ENCODE measurements around the gene KCTD13. TPM values are rescaled to one million over a fixed set of nuclear protein-coding genes. Genes with fewer than 3 reads are reported as not detected.
"Not testable (repeated sequence)": the region's sequence is repeated elsewhere in the genome, so short reads cannot be mapped to it uniquely, and the experiment has no call there.

KCTD13 gene
- total RNA-seq, 1 experiment from 2014 or later = 32.4 TPM

GRCh38 chr16:29943846-29944799, 18.1 kb upstream of the KCTD13 start:
- H3K27ac ChIP-seq (ENCODE audit: low read depth, low read length, poor library complexity, severe bottlenecking) = no peak overlapping the region

GRCh38 chr16:29940656-29941055, 14.6 kb upstream of the KCTD13 start:
- no TSS peak for BruUV-seq (replicated peaks)
- Histone ChIP-seq H3K27me3 (replicated peaks; ENCODE audit: insufficient read depth, low read depth, low read length, poor library complexity) (no peaks in the 10 kb centered on the region), H3K27ac (ENCODE audit: low read depth, low read length, poor library complexity, severe bottlenecking) (no peak overlapping the region), H3K4me1 (ENCODE audit: insufficient read depth, low read length, poor library complexity, severe bottlenecking) (peaks cover 12% of the 10 kb centered on the region), H3K4me3 (ENCODE audit: low read depth, low read length, poor library complexity, severe bottlenecking) (no peak overlapping the region), H3K9me3 (ENCODE audit: low read depth, low read length, poor library complexity, severe bottlenecking) (no peaks in the 10 kb centered on the region), H3K36me3 (ENCODE audit: insufficient read depth, low read length, poor library complexity, severe bottlenecking) (no peaks in the 10 kb centered on the region)
- ChIA-PET POLR2A (ENCODE audit: low non-redundant PET) (no interaction called here), CTCF (no interaction called here)
- TF ChIP-seq, protein P1, sequence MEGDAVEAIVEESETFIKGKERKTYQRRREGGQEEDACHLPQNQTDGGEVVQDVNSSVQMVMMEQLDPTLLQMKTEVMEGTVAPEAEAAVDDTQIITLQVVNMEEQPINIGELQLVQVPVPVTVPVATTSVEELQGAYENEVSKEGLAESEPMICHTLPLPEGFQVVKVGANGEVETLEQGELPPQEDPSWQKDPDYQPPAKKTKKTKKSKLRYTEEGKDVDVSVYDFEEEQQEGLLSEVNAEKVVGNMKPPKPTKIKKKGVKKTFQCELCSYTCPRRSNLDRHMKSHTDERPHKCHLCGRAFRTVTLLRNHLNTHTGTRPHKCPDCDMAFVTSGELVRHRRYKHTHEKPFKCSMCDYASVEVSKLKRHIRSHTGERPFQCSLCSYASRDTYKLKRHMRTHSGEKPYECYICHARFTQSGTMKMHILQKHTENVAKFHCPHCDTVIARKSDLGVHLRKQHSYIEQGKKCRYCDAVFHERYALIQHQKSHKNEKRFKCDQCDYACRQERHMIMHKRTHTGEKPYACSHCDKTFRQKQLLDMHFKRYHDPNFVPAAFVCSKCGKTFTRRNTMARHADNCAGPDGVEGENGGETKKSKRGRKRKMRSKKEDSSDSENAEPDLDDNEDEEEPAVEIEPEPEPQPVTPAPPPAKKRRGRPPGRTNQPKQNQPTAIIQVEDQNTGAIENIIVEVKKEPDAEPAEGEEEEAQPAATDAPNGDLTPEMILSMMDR (conservative IDR thresholded peaks at IDR 0.05; ENCODE audit: low read depth, low read length) = no peak
- no peak for TF ChIP-seq EZH2 (IDR thresholded peaks at IDR 0.05; ENCODE audit: borderline replicate concordance, low read depth, low read length, poor library complexity, severe bottlenecking)
- DNase-seq (ENCODE audit: low spot score) = no peak
- intact Hi-C loops (cut with micrococcal nuclease; ENCODE audit: unreplicated experiment) = no loop called here

More at GRCh38 chr16:29943846-29944799, 18.1 kb upstream of the KCTD13 start:
- ChIA-PET POLR2A (ENCODE audit: low non-redundant PET) (no interaction called here), CTCF (no interaction called here)
- H3K36me3 ChIP-seq (ENCODE audit: insufficient read depth, low read length, poor library complexity, severe bottlenecking) = no peaks in the 10 kb centered on the region
- H3K4me1 ChIP-seq (ENCODE audit: insufficient read depth, low read length, poor library complexity, severe bottlenecking) = peaks cover 12% of the 10 kb centered on the region
- peak; percentile 80 for DNase-seq (ENCODE audit: low spot score)
- H3K4me3 ChIP-seq (ENCODE audit: low read depth, low read length, poor library complexity, severe bottlenecking) = no peak overlapping the region
- intact Hi-C loops (cut with micrococcal nuclease; ENCODE audit: unreplicated experiment) = no loop called here
- BruUV-seq (replicated peaks) = no TSS peak
- no peaks in the 10 kb centered on the region for H3K9me3 ChIP-seq (ENCODE audit: low read depth, low read length, poor library complexity, severe bottlenecking)
- TF ChIP-seq EZH2 (IDR thresholded peaks at IDR 0.05; ENCODE audit: borderline replicate concordance, low read depth, low read length, poor library complexity, severe bottlenecking) = no peak
- TF ChIP-seq, protein P1 (conservative IDR thresholded peaks at IDR 0.05; ENCODE audit: low read depth, low read length) = peak; percentile 44
- H3K27me3 ChIP-seq (replicated peaks; ENCODE audit: insufficient read depth, low read depth, low read length, poor library complexity) = no peaks in the 10 kb centered on the region

DNA sequence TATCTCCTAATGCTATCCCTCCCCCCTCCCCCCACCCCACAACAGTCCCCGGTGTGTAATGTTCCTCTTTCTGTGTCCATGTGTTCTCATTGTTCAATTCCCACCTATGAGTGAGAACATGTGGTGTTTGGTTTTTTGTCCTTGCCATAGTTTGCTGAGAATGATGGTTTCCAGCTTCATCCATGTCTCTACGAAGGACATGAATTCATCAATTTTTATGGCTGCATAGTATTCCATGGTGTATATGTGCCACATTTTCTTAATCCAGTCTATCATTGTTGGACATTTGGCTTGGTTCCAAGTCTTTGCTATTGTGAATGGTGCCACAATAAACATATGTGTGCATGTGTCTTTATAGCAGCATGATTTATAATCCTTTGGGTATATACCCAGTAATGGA, 5.7 kb upstream of the KCTD13 start:
- H3K9me3 ChIP-seq (ENCODE audit: low read depth, low read length, poor library complexity, severe bottlenecking); BruUV-seq (replicated peaks); H3K27ac ChIP-seq (ENCODE audit: low read depth, low read length, poor library complexity, severe bottlenecking); intact Hi-C loops (cut with micrococcal nuclease; ENCODE audit: unreplicated experiment); H3K27me3 ChIP-seq (replicated peaks; ENCODE audit: insufficient read depth, low read depth, low read length, poor library complexity); H3K4me3 ChIP-seq (ENCODE audit: low read depth, low read length, poor library complexity, severe bottlenecking); CTCF ChIA-PET; H3K36me3 ChIP-seq (ENCODE audit: insufficient read depth, low read length, poor library complexity, severe bottlenecking); DNase-seq (ENCODE audit: low spot score); H3K4me1 ChIP-seq (ENCODE audit: insufficient read depth, low read length, poor library complexity, severe bottlenecking); POLR2A ChIA-PET (ENCODE audit: low non-redundant PET): not testable (repeated sequence)

Data from A673 (cell line).